Measurements from ENCODE around the gene BRINP3.

The BRINP3 gene

GRCh38 chr1:190312763-190313162, 164.9 kb downstream of the BRINP3 start:
- DNase-seq: no peak

GRCh38 chr1:190303501-190303900, 174.2 kb downstream of the BRINP3 start:
- no peak for DNase-seq

- no peak for DNase-seq
These were observed 181.2 kb downstream of the BRINP3 start for GRCh38 chr1:190296453-190296852.

- DNase-seq: no peak
These were observed 187.8 kb downstream of the BRINP3 start for GRCh38 chr1:190289897-190290296.

GRCh38 chr1:190286111-190286510, 191.6 kb downstream of the BRINP3 start:
- DNase-seq: no peak

GRCh38 chr1:190277107-190277506, 200.6 kb downstream of the BRINP3 start:
- no peak for DNase-seq

GRCh38 chr1:190274721-190275120, 202.9 kb downstream of the BRINP3 start:
- no peak for DNase-seq

GRCh38 chr1:190273161-190273560, 204.5 kb downstream of the BRINP3 start:
- no peak for DNase-seq

- no peak for DNase-seq
These were observed 215.1 kb downstream of the BRINP3 start for GRCh38 chr1:190262538-190262937.

- no peak for DNase-seq
These were observed 218.2 kb downstream of the BRINP3 start for GRCh38 chr1:190259424-190259823.

GRCh38 chr1:190258003-190258402, 219.7 kb downstream of the BRINP3 start:
- no peak for DNase-seq

- no peak for DNase-seq
These were observed 225.6 kb downstream of the BRINP3 start for GRCh38 chr1:190252046-190252445.

GRCh38 chr1:190250368-190250767, 227.3 kb downstream of the BRINP3 start:
- no peak for DNase-seq

- no peak for DNase-seq
These were observed 233.3 kb downstream of the BRINP3 start for GRCh38 chr1:190244406-190244805.

GRCh38 chr1:190243056-190243455, 234.6 kb downstream of the BRINP3 start:
- no peak for DNase-seq

GRCh38 chr1:190226006-190226405, 251.7 kb downstream of the BRINP3 start:
- DNase-seq: no peak

GRCh38 chr1:190212450-190212849, 265.2 kb downstream of the BRINP3 start:
- DNase-seq: no peak

- DNase-seq: no peak
These were observed 269.9 kb downstream of the BRINP3 start for GRCh38 chr1:190207733-190208132.

- no peak for DNase-seq
These were observed 272.0 kb downstream of the BRINP3 start for GRCh38 chr1:190205713-190206112.

- DNase-seq: no peak
These were observed 281.6 kb downstream of the BRINP3 start for GRCh38 chr1:190196020-190196419.

- DNase-seq: no peak
These were observed 284.1 kb downstream of the BRINP3 start for GRCh38 chr1:190193508-190194115.

- DNase-seq: no peak
These were observed 285.0 kb downstream of the BRINP3 start for GRCh38 chr1:190192627-190193026.

- DNase-seq: no peak
These were observed 294.1 kb downstream of the BRINP3 start for GRCh38 chr1:190183588-190183987.

- no peak for DNase-seq
These were observed 297.8 kb downstream of the BRINP3 start for GRCh38 chr1:190179817-190180216.

- no peak for DNase-seq
These were observed 298.8 kb downstream of the BRINP3 start for GRCh38 chr1:190178827-190179226.

GRCh38 chr1:190177555-190177954, 300.1 kb downstream of the BRINP3 start:
- DNase-seq: no peak
